ENCODE measurements around the gene PEX5L. TPM values are rescaled to one million over a fixed set of nuclear protein-coding genes. Genes with fewer than 3 reads are reported as not detected.

The PEX5L gene
- total and polyA plus RNA-seq, 8 donors = 1.1 to 30.2 (median 8.6) TPM

- FAIRE-seq (no peak), ATAC-seq (peak in 1 of 4 donors; percentile 36)
Measured at GRCh38 chr3:179833294-179833693, 203.4 kb downstream of the PEX5L start.

GRCh38 chr3:179832333-179832854 lies 204.3 kb downstream of the PEX5L start:
- FAIRE-seq (no peak), DNase-seq (no peak), ATAC-seq (no peak)
- intact Hi-C loops (cut with DNase I) = no loop called here
- 96 to 100% methylated on average over 3 of the region's 3 CpGs for WGBS, 2 donors
- Histone ChIP-seq H3K27me3 (no peaks in the 10 kb centered on the region), H3K4me3 (no peak overlapping the region), H3K4me1 (peaks cover 0 to 11% (median 0%) of the 10 kb centered on the region in 3 donors), H3K9me3 (no peaks in the 10 kb centered on the region), H3K27ac (no peak overlapping the region), H3K36me3 (no peaks in the 10 kb centered on the region)
- TF ChIP-seq CTCF (IDR thresholded peaks at IDR 0.05) = no peak

More at GRCh38 chr3:179833294-179833693, 203.4 kb downstream of the PEX5L start:
- Histone ChIP-seq H3K4me3 (no peak overlapping the region), H3K9me3 (no peaks in the 10 kb centered on the region), H3K4me1 (peaks cover 0 to 11% (median 0%) of the 10 kb centered on the region in 3 donors), H3K36me3 (no peaks in the 10 kb centered on the region), H3K27me3 (no peaks in the 10 kb centered on the region), H3K27ac (no peak overlapping the region)
- no peak for TF ChIP-seq CTCF (IDR thresholded peaks at IDR 0.05)
- intact Hi-C loops (cut with DNase I) = no loop called here
- DNase-seq = no peak

GRCh38 chr3:179829401-179829800 lies 207.3 kb downstream of the PEX5L start:
- intact Hi-C loops (cut with DNase I) = no loop called here
- TF ChIP-seq CTCF (IDR thresholded peaks at IDR 0.05) = no peak
- FAIRE-seq = no peak
- Histone ChIP-seq H3K27me3 (no peaks in the 10 kb centered on the region), H3K36me3 (no peaks in the 10 kb centered on the region), H3K9me3 (no peaks in the 10 kb centered on the region), H3K4me3 (no peak overlapping the region), H3K27ac (no peak overlapping the region), H3K4me1 (peaks cover 0 to 11% (median 3%) of the 10 kb centered on the region in 3 donors)
- peak in 1 of 4 donors; percentile 34 for ATAC-seq
- WGBS, 2 donors = 59 to 65% methylated on average over 5 of the region's 5 CpGs
- DNase-seq = no peak

- ATAC-seq (no peak), DNase-seq (no peak), FAIRE-seq (no peak)
- WGBS, 2 donors = 92 to 94% methylated on average over 2 of the region's 2 CpGs
- Histone ChIP-seq H3K36me3 (no peaks in the 10 kb centered on the region), H3K4me3 (no peak overlapping the region), H3K27me3 (no peaks in the 10 kb centered on the region), H3K4me1 (peaks cover 0 to 10% (median 3%) of the 10 kb centered on the region in 3 donors), H3K9me3 (no peaks in the 10 kb centered on the region), H3K27ac (no peak overlapping the region)
- TF ChIP-seq CTCF (IDR thresholded peaks at IDR 0.05) = no peak
- intact Hi-C loops (cut with DNase I) = no loop called here
Measured at GRCh38 chr3:179828738-179829137, 208.0 kb downstream of the PEX5L start.

GRCh38 chr3:179826247-179826637 lies 210.5 kb downstream of the PEX5L start:
- ATAC-seq = peak in 2 of 4 donors; percentile 61 to 71
- intact Hi-C loops (cut with DNase I) = no loop called here

More at GRCh38 chr3:179826247-179826637, 210.5 kb downstream of the PEX5L start:
- H3K9me3 ChIP-seq = no peaks in the 10 kb centered on the region
- no peaks in the 10 kb centered on the region for H3K36me3 ChIP-seq
- no peak for FAIRE-seq
- peaks cover 0 to 3% (median 0%) of the 10 kb centered on the region in 3 donors for H3K4me1 ChIP-seq
- no peak for DNase-seq
- WGBS, 2 donors = 4 to 11% methylated on average over 1 of the region's 1 CpG
- no peaks in the 10 kb centered on the region for H3K27me3 ChIP-seq
- H3K4me3 ChIP-seq = no peak overlapping the region
- TF ChIP-seq CTCF (IDR thresholded peaks at IDR 0.05) = no peak
- H3K27ac ChIP-seq = peak overlapping the region in 2 of 4 donors; percentile 2 to 33

Measured in pancreas (tissue), 10 donors.